ENCODE data around the gene HP1BP3. TPM values are rescaled to one million over a fixed set of nuclear protein-coding genes. Genes with fewer than 3 reads are reported as not detected.

Gene HP1BP3
- total and polyA plus RNA-seq, 2 experiments from 2014 or later = 118 to 171 TPM

DNA sequence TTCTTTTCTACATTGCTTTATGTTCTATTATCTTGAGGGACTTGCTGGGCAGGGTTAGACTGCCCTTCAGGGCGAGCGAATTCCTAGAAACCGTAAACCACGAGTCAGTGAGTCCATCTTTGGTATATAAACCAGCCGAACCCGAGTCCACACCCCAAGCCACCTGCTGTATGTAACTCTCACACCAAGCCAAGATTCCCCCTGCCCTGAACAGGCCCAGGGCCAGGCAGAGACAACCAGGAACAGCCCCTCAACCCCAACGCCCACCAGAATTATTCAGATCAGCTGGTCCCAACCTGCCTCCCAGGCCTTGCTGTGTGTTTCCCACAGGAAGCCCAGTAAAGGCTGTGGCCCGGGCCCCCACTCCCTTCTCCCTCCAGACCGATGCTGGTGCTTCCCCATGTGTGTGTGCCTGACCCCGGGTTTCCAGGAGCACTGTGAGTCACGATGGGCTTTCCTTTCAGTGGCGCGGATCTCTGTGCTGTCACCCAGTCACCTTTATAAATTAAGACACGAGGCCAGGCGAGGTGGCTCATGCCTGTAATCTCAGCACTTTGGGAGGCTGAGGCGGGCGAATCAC, 86.4 kb downstream of the HP1BP3 start:
- DNase-seq (ENCODE audit: low spot score) = no peak
- Histone ChIP-seq H3K36me3 (replicated peaks; ENCODE audit: insufficient read depth, low read depth) (no peaks in the 10 kb centered on the region), H3K4me3 (no peak overlapping the region), H3K9me2 (replicated peaks; ENCODE audit: insufficient read depth) (no peaks in the 10 kb centered on the region), H4K20me1 (ENCODE audit: insufficient read depth, poor library complexity, severe bottlenecking) (no peaks in the 10 kb centered on the region), H3K4me2 (no peak overlapping the region), H3K27me3 (no peaks in the 10 kb centered on the region), H3K27ac (no peak overlapping the region), H2AFZ (no peak overlapping the region), H3K9me3 (ENCODE audit: low read depth) (no peaks in the 10 kb centered on the region), H3K79me2 (no peaks in the 10 kb centered on the region), H3K4me1 (ENCODE audit: insufficient read depth) (peaks cover 12% of the 10 kb centered on the region)
- TF ChIP-seq EZH2 (IDR thresholded peaks at IDR 0.05; ENCODE audit: borderline replicate concordance) (no peak), EZH2phosphoT487 (IDR thresholded peaks at IDR 0.05; ENCODE audit: low read depth, severe bottlenecking, unreplicated experiment) (no peak)
- TF ChIP-seq, protein P1, sequence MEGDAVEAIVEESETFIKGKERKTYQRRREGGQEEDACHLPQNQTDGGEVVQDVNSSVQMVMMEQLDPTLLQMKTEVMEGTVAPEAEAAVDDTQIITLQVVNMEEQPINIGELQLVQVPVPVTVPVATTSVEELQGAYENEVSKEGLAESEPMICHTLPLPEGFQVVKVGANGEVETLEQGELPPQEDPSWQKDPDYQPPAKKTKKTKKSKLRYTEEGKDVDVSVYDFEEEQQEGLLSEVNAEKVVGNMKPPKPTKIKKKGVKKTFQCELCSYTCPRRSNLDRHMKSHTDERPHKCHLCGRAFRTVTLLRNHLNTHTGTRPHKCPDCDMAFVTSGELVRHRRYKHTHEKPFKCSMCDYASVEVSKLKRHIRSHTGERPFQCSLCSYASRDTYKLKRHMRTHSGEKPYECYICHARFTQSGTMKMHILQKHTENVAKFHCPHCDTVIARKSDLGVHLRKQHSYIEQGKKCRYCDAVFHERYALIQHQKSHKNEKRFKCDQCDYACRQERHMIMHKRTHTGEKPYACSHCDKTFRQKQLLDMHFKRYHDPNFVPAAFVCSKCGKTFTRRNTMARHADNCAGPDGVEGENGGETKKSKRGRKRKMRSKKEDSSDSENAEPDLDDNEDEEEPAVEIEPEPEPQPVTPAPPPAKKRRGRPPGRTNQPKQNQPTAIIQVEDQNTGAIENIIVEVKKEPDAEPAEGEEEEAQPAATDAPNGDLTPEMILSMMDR (IDR thresholded peaks at IDR 0.05; ENCODE audit: poor library complexity) = no peak
- 90% methylated on average over 17 of the region's 17 CpGs for WGBS (ENCODE audit: low lambda C conversion rate, missing lambda C conversion rate)

DNA sequence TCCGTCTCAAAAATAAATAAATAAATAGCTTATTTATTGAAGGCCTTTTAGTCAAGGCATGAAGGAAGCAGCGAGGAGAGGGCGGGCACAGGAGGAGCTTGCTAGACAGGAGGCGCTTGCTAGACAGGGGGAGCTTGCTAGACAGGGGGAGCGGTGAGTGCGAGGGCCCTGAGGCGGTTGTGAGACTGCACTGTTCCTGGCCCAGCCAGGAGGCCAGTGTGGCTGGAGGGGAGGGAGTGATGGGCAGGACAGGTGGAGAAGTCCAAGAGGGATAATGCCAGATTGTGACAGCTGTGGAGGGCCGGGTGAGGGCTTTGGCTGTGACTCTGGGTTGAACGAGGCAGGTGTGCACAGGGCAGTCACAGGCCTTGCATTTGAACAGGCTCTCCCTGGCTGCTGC, 87.5 kb downstream of the HP1BP3 start:
- H3K4me3 ChIP-seq = no peak overlapping the region
- no peaks in the 10 kb centered on the region for H3K9me3 ChIP-seq (ENCODE audit: low read depth)
- no peak overlapping the region for H3K27ac ChIP-seq
- no peaks in the 10 kb centered on the region for H3K27me3 ChIP-seq
- DNase-seq (ENCODE audit: low spot score) = no peak
- H3K4me2 ChIP-seq = no peak overlapping the region
- H3K79me2 ChIP-seq = no peaks in the 10 kb centered on the region
- no peak for TF ChIP-seq EZH2phosphoT487 (IDR thresholded peaks at IDR 0.05; ENCODE audit: low read depth, severe bottlenecking, unreplicated experiment)
- H3K36me3 ChIP-seq (replicated peaks; ENCODE audit: insufficient read depth, low read depth) = no peaks in the 10 kb centered on the region
- H2AFZ ChIP-seq = no peak overlapping the region
- H3K4me1 ChIP-seq (ENCODE audit: insufficient read depth) = peaks cover 12% of the 10 kb centered on the region
- no peaks in the 10 kb centered on the region for H4K20me1 ChIP-seq (ENCODE audit: insufficient read depth, poor library complexity, severe bottlenecking)
- 84% methylated on average over 9 of the region's 9 CpGs for WGBS (ENCODE audit: low lambda C conversion rate, missing lambda C conversion rate)
- no peaks in the 10 kb centered on the region for H3K9me2 ChIP-seq (replicated peaks; ENCODE audit: insufficient read depth)

DNA sequence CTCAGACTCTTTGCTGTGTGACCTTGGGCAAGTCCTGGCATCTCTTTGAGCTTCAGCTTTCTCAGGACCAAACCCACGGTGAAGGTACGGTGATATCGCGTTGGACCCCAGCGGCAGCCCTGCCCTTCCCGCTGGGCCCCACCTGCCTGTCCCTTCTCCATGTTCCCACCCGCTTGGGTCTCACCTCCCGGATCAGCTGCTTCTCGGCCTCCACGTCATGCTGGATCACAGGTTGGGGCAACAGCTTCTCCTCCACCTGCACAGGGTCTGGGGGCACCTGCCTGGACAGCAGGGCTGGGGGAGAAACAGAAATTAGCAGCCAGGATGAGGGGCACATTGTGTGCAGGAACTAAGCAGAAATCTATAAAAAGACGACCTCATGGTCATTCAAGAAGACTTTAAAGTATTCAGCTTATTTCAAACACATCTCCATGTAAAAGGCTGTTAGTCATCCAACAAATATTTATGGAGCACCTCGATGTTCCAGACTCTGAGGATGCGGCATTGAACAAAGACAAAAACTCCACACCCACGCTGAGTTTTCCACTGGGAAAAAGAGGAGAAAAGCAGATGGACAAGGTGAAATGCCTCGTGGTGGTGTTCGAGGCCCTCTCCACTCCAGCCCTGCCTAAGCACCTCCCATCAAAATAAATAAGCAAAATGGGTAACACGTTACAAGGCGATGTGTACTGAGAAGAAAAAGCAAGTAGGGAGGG, 88.8 kb downstream of the HP1BP3 start:
- H4K20me1 ChIP-seq (ENCODE audit: insufficient read depth, poor library complexity, severe bottlenecking) = no peaks in the 10 kb centered on the region
- 73% methylated on average over 18 of the region's 18 CpGs for WGBS (ENCODE audit: low lambda C conversion rate, missing lambda C conversion rate)
- DNase-seq (ENCODE audit: low spot score) = peak; percentile 41
- no peaks in the 10 kb centered on the region for H3K27me3 ChIP-seq
- no peaks in the 10 kb centered on the region for H3K9me3 ChIP-seq (ENCODE audit: low read depth)
- H3K9me2 ChIP-seq (replicated peaks; ENCODE audit: insufficient read depth) = no peaks in the 10 kb centered on the region
- H2AFZ ChIP-seq = no peak overlapping the region
- H3K4me3 ChIP-seq = no peak overlapping the region
- TF ChIP-seq EZH2 (IDR thresholded peaks at IDR 0.05; ENCODE audit: borderline replicate concordance) = no peak
- TF ChIP-seq, protein P1 (IDR thresholded peaks at IDR 0.05; ENCODE audit: poor library complexity) = no peak
- no peak for TF ChIP-seq EZH2phosphoT487 (IDR thresholded peaks at IDR 0.05; ENCODE audit: low read depth, severe bottlenecking, unreplicated experiment)
- H3K4me2 ChIP-seq = no peak overlapping the region
- H3K4me1 ChIP-seq (ENCODE audit: insufficient read depth) = peaks cover 12% of the 10 kb centered on the region
- no peaks in the 10 kb centered on the region for H3K79me2 ChIP-seq
- no peaks in the 10 kb centered on the region for H3K36me3 ChIP-seq (replicated peaks; ENCODE audit: insufficient read depth, low read depth)
- peak overlapping the region; percentile 40 for H3K27ac ChIP-seq

DNA sequence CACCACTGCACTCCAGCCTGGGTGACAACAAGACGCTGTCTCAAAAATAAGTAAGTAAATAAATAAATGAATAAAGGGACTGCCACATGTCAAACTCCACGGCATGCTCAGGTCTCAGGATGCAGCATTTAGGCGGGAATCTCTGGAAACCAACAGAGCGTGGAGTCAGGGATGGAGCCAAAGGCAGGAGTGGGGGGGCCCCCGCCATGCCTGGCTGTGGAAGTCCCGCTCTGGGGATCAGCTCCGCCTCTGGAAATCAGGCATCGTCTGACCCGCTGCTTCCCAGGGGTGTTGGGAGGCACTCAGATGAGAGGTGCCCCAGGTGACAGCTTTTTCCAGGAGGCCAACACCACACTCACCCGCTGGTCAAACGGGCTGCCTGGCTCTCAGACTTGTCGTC, 89.5 kb downstream of the HP1BP3 start:
- TF ChIP-seq, protein P1 (IDR thresholded peaks at IDR 0.05; ENCODE audit: poor library complexity) = no peak
- TF ChIP-seq EZH2phosphoT487 (IDR thresholded peaks at IDR 0.05; ENCODE audit: low read depth, severe bottlenecking, unreplicated experiment) (no peak), EZH2 (IDR thresholded peaks at IDR 0.05; ENCODE audit: borderline replicate concordance) (no peak)
- H3K4me2 ChIP-seq = peak overlapping the region; percentile 85
- H3K4me1 ChIP-seq (ENCODE audit: insufficient read depth) = peaks cover 12% of the 10 kb centered on the region
- no peak overlapping the region for H3K4me3 ChIP-seq
- H3K9me2 ChIP-seq (replicated peaks; ENCODE audit: insufficient read depth) = no peaks in the 10 kb centered on the region
- H3K27ac ChIP-seq = peak overlapping the region; percentile 90
- H3K9me3 ChIP-seq (ENCODE audit: low read depth) = no peaks in the 10 kb centered on the region
- H3K27me3 ChIP-seq = no peaks in the 10 kb centered on the region
- DNase-seq (ENCODE audit: low spot score) = no peak
- no peaks in the 10 kb centered on the region for H3K36me3 ChIP-seq (replicated peaks; ENCODE audit: insufficient read depth, low read depth)
- no peak overlapping the region for H2AFZ ChIP-seq
- 84% methylated on average over 12 of the region's 12 CpGs for WGBS (ENCODE audit: low lambda C conversion rate, missing lambda C conversion rate)
- H4K20me1 ChIP-seq (ENCODE audit: insufficient read depth, poor library complexity, severe bottlenecking) = no peaks in the 10 kb centered on the region
- no peaks in the 10 kb centered on the region for H3K79me2 ChIP-seq

All from hepatocyte (in vitro differentiated cells).